Spleen (tissue), 7 donors: ENCODE measurements around the gene BEND5.

Experiments
- CTCF ChIP-seq, 11 experiments: fragments of 200-600 bp in 7 of 11; fragments of 450-650 bp in 4 of 11; sonication (generic) in 4 of 11; IDR thresholded peaks in 8 of 11; conservative IDR thresholded peaks in 3 of 11; 1 replicate in 7 of 11; 2 replicates in 4 of 11; pipeline versions ENCODE4 v1.4.0 to v1.8.0; 2016 to 2021; ENCODE audit warnings: antibody characterized with exemption in 11 of 11, inconsistent platforms in 4 of 11, mild to moderate bottlenecking in 1 of 11
- POLR2AphosphoS5 ChIP-seq, 3 donors: sonication (generic); formaldehyde crosslinking; IDR thresholded peaks; one replicate each; pipeline ENCODE4 v1.5.1; 2017; ENCODE audit warnings: antibody characterized with exemption in 3 of 3
- donor health status: DM: no; HTN: no; CAD: no; lungs with moderate emphysema.
- donor health status: DM: no; HTN: no; CAD: no.
- donor health status: DM: no; HTN: no; CAD: no.

- TF ChIP-seq POLR2AphosphoS5 (IDR thresholded peaks at IDR 0.05) = no peak
- no peak for TF ChIP-seq CTCF (IDR thresholded peaks at IDR 0.05 in 8 of 11, conservative IDR thresholded peaks at IDR 0.05 in 3 of 11)
Observed at GRCh38 chr1:48785869-48786268, 9.2 kb upstream of the BEND5 start.
